Activated CD4-positive, alpha-beta memory T cell treated with anti-CD3 and anti-CD28 coated beads for 36 hours (primary cell): ENCODE measurements around the gene TENT5C. TPM values are rescaled to one million over a fixed set of nuclear protein-coding genes. Genes with fewer than 3 reads are reported as not detected.

ENCODE experiments used
- CTCF ChIA-PET: fragments of 350-600 bp; sonication (Branson Sonifier 250); formaldehyde crosslinking; loops from one replicate; lab custom pipeline; 2021; ENCODE audit warnings: antibody characterized with exemption, inconsistent platforms; lab: Charles Lee
- POLR2A ChIA-PET: fragments of 350-600 bp; sonication (Branson Sonifier 250); formaldehyde crosslinking; loops from one replicate; lab custom pipeline; 2021; ENCODE audit warnings: antibody characterized with exemption; lab: Charles Lee
- DNase-seq: peaks from one replicate; pipeline ENCODE4 v3.0.0-alpha.2; 2020
- H3K27ac Mint-ChIP-seq: one replicate; pipeline ENCODE4 v1.8.0; 2021; ENCODE audit warnings: mixed read lengths
- H3K27me3 Mint-ChIP-seq: one replicate; pipeline ENCODE4 v1.8.0; 2021; ENCODE audit warnings: mixed read lengths
- H3K36me3 Mint-ChIP-seq: one replicate; pipeline ENCODE4 v1.8.0; 2021; ENCODE audit warnings: mixed read lengths
- H3K4me1 Mint-ChIP-seq: one replicate; pipeline ENCODE4 v1.8.0; 2021; ENCODE audit warnings: low read depth, mixed read lengths
- H3K4me3 Mint-ChIP-seq: one replicate; pipeline ENCODE4 v1.8.0; 2021; ENCODE audit warnings: mild to moderate bottlenecking, mixed read lengths
- H3K9me3 Mint-ChIP-seq: one replicate; pipeline ENCODE4 v1.8.0; 2021; ENCODE audit warnings: mixed read lengths
- intact Hi-C: fragments of 100-400 bp; cut with micrococcal nuclease; formaldehyde crosslinking; loops from one replicate; pipeline ENCODE4 v1.15.1; 2023
- total RNA-seq, 2 experiments: library from RNA; stranded (reverse); gene quantifications; one replicate each; pipeline ENCODE4 v1.2.3, GENCODE V29; 2021

The TENT5C gene
- total RNA-seq, 2 experiments from 2014 or later: 13.8 to 14.0 TPM

DNA sequence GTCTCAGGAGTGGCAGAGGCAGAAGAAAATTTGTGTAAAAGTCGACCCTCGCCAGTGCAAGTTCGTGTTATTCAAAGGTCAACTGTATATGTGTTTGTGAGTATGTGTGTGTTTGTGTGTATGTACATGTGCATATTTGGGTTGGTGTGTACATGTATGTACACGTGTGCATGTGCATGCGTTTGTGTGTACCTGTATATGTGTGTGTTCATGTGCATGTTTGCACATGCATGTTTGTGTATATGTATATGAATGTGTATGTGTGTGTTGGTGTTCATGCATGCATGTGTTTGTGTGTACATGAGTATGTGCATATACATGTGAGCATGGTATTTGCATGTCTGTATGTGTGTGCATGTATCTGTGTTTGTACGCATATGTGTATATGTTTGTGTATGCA, 21.7 kb upstream of the TENT5C start:
- ChIA-PET CTCF (no interaction called here), POLR2A (no interaction called here)
- no peaks in the 10 kb centered on the region for H3K4me1 Mint-ChIP-seq
- H3K4me3 Mint-ChIP-seq: no peak overlapping the region
- intact Hi-C loops: no loop called here
- DNase-seq: no peak
- no peak overlapping the region for H3K27ac Mint-ChIP-seq
- H3K9me3 Mint-ChIP-seq: no peaks in the 10 kb centered on the region
- no peaks in the 10 kb centered on the region for H3K36me3 Mint-ChIP-seq
- no peaks in the 10 kb centered on the region for H3K27me3 Mint-ChIP-seq

DNA sequence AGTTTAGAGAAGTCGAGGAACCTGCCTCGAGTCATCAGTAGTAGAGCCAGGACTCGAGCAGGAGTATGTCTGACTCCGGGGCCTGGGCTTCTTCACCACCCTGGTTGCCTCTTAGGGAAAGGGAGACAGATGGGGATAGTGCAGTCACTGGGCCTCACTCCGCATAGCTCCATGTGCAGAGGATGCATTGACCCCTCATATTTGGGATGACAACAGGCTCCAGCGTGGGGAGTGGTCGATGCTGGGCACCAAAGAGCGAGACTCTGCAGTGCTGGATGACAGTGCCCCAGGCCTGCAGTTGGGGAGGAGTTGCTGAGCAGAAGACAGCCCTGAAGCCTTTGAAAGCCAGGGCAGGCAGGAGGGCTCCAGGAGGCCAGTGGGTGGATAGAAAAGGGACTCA, 20.8 kb upstream of the TENT5C start:
- POLR2A ChIA-PET: no interaction called here
- H3K4me3 Mint-ChIP-seq: no peak overlapping the region
- no peaks in the 10 kb centered on the region for H3K9me3 Mint-ChIP-seq
- H3K36me3 Mint-ChIP-seq: no peaks in the 10 kb centered on the region
- intact Hi-C loops: no loop called here
- CTCF ChIA-PET: no interaction called here
- no peak overlapping the region for H3K27ac Mint-ChIP-seq
- H3K4me1 Mint-ChIP-seq: no peaks in the 10 kb centered on the region
- DNase-seq: no peak
- H3K27me3 Mint-ChIP-seq: no peaks in the 10 kb centered on the region

DNA sequence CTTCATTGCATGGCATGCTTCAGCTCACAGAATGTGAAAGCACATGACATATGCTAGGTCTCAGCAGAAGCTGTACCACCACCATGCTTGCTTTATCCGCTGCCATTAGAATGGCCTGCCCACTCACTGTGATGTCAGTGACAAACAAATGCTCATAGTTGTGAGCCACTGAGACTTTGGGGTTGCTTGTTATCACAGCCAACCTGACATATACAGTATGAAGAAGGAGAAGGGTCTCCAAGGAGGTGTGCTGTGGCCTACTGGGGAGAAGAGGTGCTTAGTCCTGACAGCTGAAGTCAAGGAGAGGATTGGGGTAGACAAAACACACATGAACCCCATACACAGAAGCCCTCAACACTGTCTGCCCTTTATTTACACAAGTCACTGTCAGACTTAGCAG, 19.5 kb upstream of the TENT5C start:
- no peaks in the 10 kb centered on the region for H3K9me3 Mint-ChIP-seq
- H3K27ac Mint-ChIP-seq: no peak overlapping the region
- H3K4me1 Mint-ChIP-seq: no peaks in the 10 kb centered on the region
- no peak for DNase-seq
- H3K27me3 Mint-ChIP-seq: no peaks in the 10 kb centered on the region
- ChIA-PET CTCF (no interaction called here), POLR2A (no interaction called here)
- no peak overlapping the region for H3K4me3 Mint-ChIP-seq
- intact Hi-C loops: no loop called here
- no peaks in the 10 kb centered on the region for H3K36me3 Mint-ChIP-seq

DNA sequence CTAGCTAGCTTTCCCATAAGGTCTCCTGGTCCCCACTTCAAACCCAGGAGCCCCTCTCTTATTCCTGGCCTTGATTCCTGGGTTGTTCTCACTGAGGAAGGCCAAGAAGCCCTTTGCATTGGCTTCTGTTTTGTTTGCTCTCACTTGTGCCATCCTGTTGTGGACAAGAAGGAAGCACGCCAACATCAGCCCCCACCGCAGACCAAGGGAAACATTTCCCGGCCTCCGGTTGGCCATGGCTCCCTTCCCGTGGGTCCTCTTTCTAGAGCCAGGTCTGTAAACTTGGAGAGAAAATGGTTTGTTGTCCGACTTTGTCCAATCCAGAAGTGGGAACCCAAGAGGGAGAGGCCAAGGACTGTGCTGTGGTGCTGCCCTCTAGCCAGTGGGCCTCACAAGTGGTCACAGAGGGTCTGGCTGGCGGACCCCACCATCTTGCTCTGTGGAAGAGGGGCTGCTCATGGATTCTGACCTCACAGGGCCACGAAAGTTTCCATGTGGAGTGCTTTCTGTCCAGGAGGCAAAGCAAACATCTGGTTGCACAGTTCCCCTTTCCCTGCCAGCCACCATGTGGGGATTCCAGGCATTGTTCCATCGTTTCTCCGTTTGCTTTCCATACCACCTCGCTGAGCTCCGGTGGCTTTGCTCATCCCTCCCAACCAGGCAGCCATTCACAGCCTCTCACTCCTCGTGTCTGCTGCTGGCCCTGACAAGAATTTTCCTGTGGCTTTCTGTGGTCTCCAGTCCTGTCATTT, 18.9 kb upstream of the TENT5C start:
- CTCF ChIA-PET: interaction anchor here (1.8 to 1.9 kb wide), 2 partner anchors 167 to 171 kb away, joined by 4 to 5 read pairs; no protein-coding TSS in a partner anchor
- no peaks in the 10 kb centered on the region for H3K27me3 Mint-ChIP-seq
- H3K4me1 Mint-ChIP-seq: no peaks in the 10 kb centered on the region
- H3K9me3 Mint-ChIP-seq: no peaks in the 10 kb centered on the region
- H3K27ac Mint-ChIP-seq: no peak overlapping the region
- POLR2A ChIA-PET: no interaction called here
- no peaks in the 10 kb centered on the region for H3K36me3 Mint-ChIP-seq
- no peak overlapping the region for H3K4me3 Mint-ChIP-seq
- intact Hi-C loops: no loop called here
- DNase-seq: no peak

DNA sequence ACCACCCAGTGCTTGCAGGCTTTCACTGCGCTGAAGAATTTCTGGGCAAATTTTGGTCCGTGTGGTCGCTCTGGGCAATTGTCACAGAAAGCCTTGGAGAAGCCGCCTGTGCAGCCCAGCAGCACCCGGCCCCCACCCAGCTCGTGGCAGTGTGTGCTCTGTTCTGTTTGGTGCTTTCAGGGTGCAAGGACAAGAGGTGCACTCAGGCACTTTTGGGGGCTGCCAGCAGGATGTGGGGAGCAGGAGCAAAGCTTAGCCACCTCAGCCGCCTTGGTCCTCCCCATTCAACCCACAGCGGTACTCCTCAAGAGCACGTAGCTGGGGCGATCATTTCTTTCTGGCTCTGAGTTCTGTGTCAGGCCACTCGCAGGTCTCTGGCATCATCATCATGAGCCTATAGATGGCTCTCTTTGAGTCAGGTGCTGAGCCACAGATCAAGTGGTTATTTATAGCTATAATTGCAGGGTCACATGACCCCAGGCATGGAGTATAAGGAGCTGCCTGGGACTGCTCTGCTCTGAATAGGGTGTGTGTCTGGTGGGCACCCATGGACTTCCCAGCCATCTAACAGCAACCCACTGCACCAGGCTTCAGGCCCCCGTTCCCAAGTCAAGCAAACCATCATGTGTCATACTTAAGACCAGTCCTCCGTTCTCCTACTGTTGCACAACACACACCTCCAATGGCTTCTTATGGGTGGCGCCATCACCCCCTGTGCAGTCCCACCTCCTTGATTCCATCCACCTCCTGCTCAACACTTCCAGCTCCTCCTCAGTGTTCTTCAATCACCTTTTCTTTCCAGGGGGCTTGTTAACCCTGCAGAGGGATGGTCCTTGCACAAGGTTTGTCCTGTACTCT, 18.1 kb upstream of the TENT5C start:
- Mint-ChIP-seq H3K9me3 (no peaks in the 10 kb centered on the region), H3K27ac (no peak overlapping the region), H3K36me3 (no peaks in the 10 kb centered on the region), H3K27me3 (no peaks in the 10 kb centered on the region), H3K4me1 (no peaks in the 10 kb centered on the region), H3K4me3 (no peak overlapping the region)
- POLR2A ChIA-PET: no interaction called here
- intact Hi-C loops: no loop called here
- CTCF ChIA-PET: interaction anchor here (1.3 to 1.9 kb wide), 3 partner anchors 53 to 171 kb away, joined by 3 to 5 read pairs (median 4); no protein-coding TSS in a partner anchor
- no peak for DNase-seq

DNA sequence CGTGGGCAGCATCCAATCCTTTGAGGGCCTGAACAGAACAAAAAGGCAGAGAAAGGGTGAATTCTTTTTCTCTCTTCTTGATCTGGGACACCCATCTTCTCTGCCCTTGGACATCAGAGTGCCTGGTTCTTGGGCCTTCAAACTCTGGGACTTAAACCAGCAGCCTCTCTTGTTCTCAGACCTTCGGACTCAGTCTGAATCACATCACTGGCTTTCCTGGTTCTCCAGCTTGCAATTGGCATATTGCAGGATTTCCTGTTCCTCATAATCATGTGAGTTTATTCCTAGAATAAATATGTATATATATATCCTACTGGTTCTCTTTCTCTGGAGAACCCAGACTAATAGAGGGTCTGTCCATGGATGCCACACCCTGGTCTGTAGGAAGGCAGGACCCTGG, 16.3 kb upstream of the TENT5C start:
- Mint-ChIP-seq H3K9me3 (no peaks in the 10 kb centered on the region), H3K4me1 (no peaks in the 10 kb centered on the region), H3K27me3 (no peaks in the 10 kb centered on the region), H3K4me3 (no peak overlapping the region), H3K36me3 (no peaks in the 10 kb centered on the region), H3K27ac (no peak overlapping the region)
- POLR2A ChIA-PET: no interaction called here
- CTCF ChIA-PET: no interaction called here
- intact Hi-C loops: no loop called here
- DNase-seq: no peak

DNA sequence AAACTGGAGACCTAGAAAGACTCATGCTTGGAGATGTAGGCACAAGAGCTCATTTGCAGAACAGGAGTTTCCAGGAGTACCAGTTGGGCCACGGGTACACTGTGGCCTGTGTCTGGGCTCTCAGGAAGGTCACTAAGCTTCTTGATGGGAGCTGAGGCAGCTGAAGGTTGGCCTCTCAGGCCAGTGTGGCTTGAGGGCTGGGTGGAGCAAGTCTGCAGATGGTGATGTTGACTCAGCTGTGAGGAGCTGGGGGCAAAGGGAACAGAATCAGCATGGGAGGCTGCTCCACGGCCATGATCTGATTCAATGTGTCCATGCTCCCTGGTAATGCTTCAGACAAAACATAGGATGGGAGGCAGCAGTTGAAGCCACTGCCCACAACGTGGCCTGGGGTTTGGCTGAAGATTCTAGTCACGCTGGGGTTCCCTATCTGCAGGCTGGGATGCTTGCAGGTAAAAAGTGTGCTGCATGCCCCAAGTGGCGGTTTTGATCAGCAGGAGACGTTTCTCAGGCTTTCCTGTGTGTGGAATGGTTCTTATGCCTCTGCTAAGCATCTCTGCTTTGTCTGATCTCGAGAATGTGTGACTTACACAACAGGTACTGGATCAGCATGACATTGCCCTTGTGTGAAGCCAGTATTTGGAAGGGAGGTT, 15.4 kb upstream of the TENT5C start:
- H3K9me3 Mint-ChIP-seq: no peaks in the 10 kb centered on the region
- POLR2A ChIA-PET: no interaction called here
- intact Hi-C loops: no loop called here

DNA sequence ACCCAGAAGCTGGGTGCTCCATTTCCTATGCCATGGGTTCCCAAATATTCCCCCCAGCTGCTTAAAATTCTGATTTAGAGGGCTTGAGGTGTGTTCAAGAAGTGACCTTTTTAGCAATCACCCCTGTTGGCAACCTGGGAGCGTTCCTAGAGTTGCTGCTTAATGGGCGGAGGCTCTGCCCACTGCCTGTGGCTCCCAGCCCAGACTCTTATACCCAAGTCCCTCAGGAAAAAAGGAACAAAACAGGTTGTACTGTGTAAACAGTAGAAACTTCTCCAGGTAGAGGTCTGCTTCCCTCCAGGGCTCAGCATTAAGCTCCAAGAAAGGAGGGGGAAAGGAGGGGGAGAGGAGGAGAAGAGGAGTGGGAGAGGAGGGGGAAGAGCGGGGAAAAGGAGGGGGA, 14.6 kb upstream of the TENT5C start:
- no peaks in the 10 kb centered on the region for H3K27me3 Mint-ChIP-seq

More for the DNA sequence above, 15.4 kb upstream of the TENT5C start:
- no peak overlapping the region for H3K4me3 Mint-ChIP-seq
- CTCF ChIA-PET: interaction anchor here (0.7 kb wide), 1 partner anchor 22 kb away, joined by 3 read pairs; no protein-coding TSS in a partner anchor
- no peaks in the 10 kb centered on the region for H3K27me3 Mint-ChIP-seq
- H3K4me1 Mint-ChIP-seq: no peaks in the 10 kb centered on the region
- DNase-seq: no peak
- H3K27ac Mint-ChIP-seq: no peak overlapping the region
- no peaks in the 10 kb centered on the region for H3K36me3 Mint-ChIP-seq

DNA sequence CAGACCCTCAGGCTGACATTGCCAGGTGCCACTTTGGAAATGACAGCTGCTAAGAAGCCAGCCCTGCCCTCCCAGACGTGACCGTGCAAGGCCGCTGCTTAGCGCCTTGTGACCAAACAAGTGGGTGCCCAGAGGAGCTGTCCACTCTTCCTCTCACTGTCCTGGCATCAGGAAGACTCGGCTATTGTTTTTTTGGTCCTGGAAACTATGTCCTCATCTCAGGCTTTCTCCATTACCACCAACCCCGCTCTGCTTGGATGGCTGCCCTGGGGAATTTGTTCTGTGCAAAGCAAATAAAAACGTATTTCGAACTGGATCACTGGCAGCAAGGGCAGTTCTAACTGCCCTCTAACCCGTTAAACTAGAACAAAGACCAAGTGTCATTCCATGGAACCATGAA, 13.7 kb upstream of the TENT5C start:
- intact Hi-C loops: no loop called here
- Mint-ChIP-seq H3K27ac (no peak overlapping the region), H3K4me3 (no peak overlapping the region), H3K27me3 (no peaks in the 10 kb centered on the region), H3K36me3 (no peaks in the 10 kb centered on the region), H3K9me3 (no peaks in the 10 kb centered on the region), H3K4me1 (no peaks in the 10 kb centered on the region)
- ChIA-PET CTCF (no interaction called here), POLR2A (interaction anchor here (0.5 kb wide), 1 partner anchor 25 kb away, joined by 5 read pairs; no protein-coding TSS in a partner anchor)
- no peak for DNase-seq

More for the DNA sequence above, 14.6 kb upstream of the TENT5C start:
- no peaks in the 10 kb centered on the region for H3K9me3 Mint-ChIP-seq
- intact Hi-C loops: no loop called here
- ChIA-PET POLR2A (no interaction called here), CTCF (interaction anchor here (0.7 to 1.0 kb wide), 2 partner anchors 21 to 83 kb away, joined by 3 read pairs; no protein-coding TSS in a partner anchor)
- DNase-seq: no peak
- H3K27ac Mint-ChIP-seq: no peak overlapping the region
- no peaks in the 10 kb centered on the region for H3K4me1 Mint-ChIP-seq
- no peak overlapping the region for H3K4me3 Mint-ChIP-seq
- no peaks in the 10 kb centered on the region for H3K36me3 Mint-ChIP-seq

DNA sequence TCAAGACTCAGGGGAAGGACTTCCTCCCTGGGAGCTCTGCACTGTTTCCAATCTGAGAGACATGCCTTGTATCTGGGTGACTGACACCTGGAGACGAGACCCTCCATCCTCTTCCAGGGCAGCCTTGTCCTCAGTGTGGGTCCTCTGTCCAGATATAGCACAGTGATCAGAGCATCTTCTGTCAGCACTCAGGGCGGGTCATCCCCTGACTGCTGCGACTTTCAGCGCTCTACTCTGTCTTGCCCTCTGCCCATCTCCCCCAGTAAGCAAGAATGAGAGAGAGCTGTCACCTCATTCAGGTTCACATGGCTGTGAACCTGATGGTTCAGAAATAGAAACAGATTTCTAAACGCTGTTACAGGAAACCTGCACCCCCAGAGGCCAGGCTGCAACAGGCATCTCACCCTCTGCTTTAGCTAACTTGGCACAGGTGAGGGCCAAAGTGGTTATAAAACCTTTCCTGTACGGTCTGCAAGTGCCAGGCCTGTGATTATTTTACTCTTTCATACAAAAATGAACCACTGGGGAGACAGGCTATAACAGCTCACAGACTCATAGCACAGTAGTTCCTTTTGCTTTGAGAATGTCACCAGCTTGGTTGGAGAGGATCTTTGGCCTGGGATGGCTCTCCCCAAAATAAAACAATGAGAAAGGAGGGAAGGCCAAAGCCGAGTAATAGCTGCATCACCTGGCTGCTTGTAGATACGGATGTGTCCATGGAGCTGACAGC, 11.4 kb upstream of the TENT5C start:
- Mint-ChIP-seq H3K36me3 (no peaks in the 10 kb centered on the region), H3K27me3 (no peaks in the 10 kb centered on the region)

DNA sequence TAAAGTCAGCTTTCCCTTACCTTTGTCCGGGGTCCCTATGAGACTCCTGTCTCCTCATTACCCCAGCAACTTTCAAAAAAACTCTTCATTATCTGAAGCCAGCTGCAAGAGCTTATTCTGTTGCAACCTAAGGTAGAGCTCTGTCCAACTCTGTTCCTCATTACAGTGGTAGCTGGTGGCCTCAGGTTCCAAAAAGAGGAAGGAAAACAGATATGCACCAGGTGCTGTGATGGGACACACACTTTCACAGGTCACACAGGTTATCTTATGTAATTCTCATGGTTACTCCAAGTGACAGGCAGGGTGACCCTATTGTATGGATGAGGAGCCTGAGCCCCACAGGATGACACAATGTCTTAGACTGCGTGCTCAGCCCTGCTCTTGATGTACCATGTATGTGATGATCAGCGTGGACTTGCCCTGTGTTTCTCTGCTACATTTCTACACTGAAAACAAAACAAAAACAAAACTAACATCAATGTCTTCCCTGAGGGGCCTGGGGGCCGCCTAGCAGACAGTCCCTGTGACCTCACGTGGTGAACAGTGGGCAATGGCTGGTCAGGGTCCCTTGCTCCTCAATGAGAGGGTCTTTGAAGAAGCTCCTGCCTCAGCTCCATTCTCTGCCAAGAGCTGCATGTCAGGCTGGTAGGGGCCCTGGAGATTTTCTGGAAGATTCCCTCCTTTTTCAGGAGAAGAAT, 9.7 kb upstream of the TENT5C start:
- Mint-ChIP-seq H3K36me3 (no peaks in the 10 kb centered on the region), H3K4me1 (no peaks in the 10 kb centered on the region), H3K27me3 (no peaks in the 10 kb centered on the region), H3K4me3 (no peak overlapping the region), H3K9me3 (no peaks in the 10 kb centered on the region), H3K27ac (no peak overlapping the region)
- CTCF ChIA-PET: interaction anchor here (1.4 to 1.6 kb wide), 2 partner anchors 78 to 162 kb away, joined by 4 to 5 read pairs; no protein-coding TSS in a partner anchor
- intact Hi-C loops: no loop called here
- POLR2A ChIA-PET: no interaction called here
- DNase-seq: no peak

More for the DNA sequence above, 11.4 kb upstream of the TENT5C start:
- no peak for DNase-seq
- ChIA-PET CTCF (interaction anchor here (1.0 to 2.3 kb wide), 3 partner anchors 14 to 164 kb away, joined by 3 to 9 read pairs (median 3); no protein-coding TSS in a partner anchor), POLR2A (no interaction called here)
- Mint-ChIP-seq H3K27ac (no peak overlapping the region), H3K4me3 (no peak overlapping the region), H3K9me3 (no peaks in the 10 kb centered on the region), H3K4me1 (no peaks in the 10 kb centered on the region)
- intact Hi-C loops: no loop called here
